HTERT RPE-1 (cell line): ENCODE data around the gene TRIM38.
"Not testable (repeated sequence)": the region's sequence is repeated elsewhere in the genome, so short reads cannot be mapped to it uniquely, and the experiment has no call there.

Source experiments
- in situ Hi-C: fragments of 300-500 bp; cut with MboI; formaldehyde crosslinking; loops from 4 replicates; pipeline ENCODE4 v1.14.3; 2020; ENCODE audit warnings: low sequenced_read_pairs

TRIM38 gene

GRCh38 chr6:25939593-25939992 is 23.0 kb upstream of the TRIM38 start:
- in situ Hi-C loops, result no loop called here

- in situ Hi-C loops, result no loop called here
These were observed 19.9 kb upstream of the TRIM38 start for GRCh38 chr6:25942561-25943147.

DNA sequence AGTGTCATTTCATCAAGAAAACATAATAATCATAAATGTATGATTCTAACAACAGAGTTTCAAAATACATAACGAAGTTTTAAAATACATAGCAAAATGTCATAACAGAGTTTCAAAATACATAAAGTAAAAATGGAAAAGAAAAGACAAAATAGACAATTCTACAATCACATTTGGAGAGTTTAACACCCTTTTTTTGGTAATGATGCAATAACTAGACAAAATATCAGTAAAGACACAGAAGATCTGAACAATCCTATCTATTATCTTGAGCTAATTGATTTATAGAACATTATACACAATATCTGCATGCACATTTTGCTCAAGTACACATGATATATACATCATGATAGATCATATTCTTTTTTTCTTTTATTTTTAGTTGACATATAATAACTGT is 18.7 kb upstream of the TRIM38 start:
- in situ Hi-C loops, result no loop called here

DNA sequence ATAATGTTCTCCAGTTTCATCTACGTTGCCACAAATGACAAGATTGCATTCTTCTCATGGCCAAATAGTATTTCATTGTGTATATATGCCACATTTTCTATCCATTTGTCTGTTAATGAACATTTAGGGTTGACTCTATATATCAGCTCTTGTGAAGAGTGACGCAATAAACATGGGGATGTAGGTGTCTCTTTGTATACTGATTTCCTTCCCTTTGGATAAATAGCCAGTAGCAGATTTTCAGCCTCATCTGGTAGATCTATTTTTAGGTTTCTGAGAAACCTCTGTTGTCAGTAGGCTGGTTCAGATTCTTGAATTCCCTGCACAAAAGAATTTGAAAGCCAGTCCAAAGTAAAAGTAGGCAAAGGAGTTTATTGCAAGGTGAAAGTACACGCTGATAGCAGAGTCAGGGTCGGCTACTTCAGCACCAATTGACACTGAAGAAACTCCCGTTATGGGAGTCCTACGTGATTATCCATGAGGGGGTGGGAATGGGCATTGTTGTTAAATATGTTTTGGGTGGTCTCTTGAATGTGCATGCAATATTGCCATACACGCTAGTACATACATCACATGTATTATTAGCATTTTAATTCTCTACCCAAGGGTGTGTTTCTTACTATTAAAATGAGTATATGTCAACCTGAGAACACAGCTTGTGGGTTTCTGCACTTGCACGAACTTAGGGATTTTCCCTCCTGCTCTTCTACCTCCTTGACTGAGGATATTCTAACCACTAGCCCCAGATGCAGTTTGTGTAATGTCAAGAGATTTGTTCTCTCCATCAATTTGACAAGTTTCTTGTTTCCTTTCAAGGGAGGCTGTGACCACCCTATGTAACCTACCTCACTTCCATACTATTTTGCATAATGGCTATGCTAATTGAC is 17.7 kb upstream of the TRIM38 start:
- in situ Hi-C loops, result no loop called here

DNA sequence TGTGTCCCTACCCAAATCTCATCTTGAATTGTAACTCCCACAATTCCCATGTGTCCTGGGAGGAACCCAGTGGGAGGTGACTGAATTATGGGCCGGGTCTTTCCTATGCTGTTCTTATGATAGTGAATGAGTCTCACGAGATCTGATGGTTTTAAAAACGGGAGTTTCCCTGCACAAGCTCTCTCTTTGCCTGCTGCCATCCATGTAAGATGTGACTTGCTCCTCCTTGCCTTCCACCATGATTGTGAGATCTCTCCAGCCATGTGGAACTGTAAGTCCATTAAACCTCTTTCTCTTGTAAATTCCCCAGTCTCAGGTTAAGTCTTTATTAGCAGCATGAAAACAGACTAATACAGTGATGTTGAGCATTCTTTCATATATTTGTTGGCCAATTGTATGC is 16.9 kb upstream of the TRIM38 start:
- in situ Hi-C loops, result not testable (repeated sequence)

DNA sequence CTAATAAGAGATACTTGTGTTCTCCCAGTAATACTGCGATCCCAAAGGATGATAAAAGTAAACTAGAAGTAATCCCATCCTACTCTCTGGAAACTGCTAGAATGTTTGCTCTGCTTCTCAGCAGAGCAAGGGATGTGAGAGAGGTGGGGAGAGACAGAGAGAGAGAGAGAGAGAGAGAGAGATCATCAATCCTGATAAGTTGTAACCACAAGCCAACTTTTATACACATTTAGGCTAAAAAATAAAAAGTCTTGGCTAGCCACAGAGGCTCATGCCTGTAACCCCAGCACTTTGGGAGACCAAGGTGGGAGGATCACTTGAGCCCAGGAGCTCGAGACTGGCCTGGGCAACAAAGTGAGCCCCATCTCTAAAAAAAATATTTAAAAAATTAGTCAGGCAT is 16.0 kb upstream of the TRIM38 start:
- in situ Hi-C loops, result no loop called here

- in situ Hi-C loops, result not testable (repeated sequence)
These were observed 15.1 kb upstream of the TRIM38 start for GRCh38 chr6:25947492-25947891.

- in situ Hi-C loops, result no loop called here
These were observed 12.9 kb upstream of the TRIM38 start for GRCh38 chr6:25949695-25950094.

GRCh38 chr6:25950297-25950696 is 12.3 kb upstream of the TRIM38 start:
- in situ Hi-C loops, result no loop called here

DNA sequence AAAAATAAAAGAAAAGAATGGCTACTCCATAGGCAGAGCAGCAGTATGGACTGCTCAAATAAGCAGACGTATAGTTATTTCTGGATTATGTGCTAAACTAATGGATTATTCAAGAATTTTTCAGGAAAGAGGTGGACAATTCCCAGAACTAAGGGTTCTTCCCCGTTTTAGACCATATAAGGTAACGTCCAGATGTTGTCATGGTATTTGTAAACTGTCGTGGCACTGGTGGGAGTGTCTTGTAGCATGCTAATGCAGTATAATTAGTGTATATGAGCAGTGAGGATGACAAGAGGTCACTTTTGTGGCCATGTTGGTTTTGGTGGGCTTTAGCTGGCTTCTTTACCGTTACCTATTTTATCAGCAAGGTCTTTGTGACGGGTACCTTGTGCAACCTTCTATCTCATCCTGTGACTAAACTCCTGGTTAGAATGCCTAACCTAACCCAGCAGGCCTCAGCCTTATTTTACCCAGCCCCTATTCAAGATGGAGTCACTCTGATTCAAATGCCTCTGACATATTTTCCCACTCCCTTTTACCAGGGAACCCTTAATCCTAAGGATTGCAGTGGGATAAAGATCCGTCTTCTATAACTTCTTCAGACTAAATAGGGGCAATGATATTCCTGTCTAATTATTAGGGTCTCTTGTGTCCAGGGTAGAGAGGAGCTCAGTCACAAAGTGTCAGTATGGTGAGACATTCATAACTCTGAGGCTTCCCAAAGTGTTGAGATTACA is 11.1 kb upstream of the TRIM38 start:
- in situ Hi-C loops, result no loop called here

DNA sequence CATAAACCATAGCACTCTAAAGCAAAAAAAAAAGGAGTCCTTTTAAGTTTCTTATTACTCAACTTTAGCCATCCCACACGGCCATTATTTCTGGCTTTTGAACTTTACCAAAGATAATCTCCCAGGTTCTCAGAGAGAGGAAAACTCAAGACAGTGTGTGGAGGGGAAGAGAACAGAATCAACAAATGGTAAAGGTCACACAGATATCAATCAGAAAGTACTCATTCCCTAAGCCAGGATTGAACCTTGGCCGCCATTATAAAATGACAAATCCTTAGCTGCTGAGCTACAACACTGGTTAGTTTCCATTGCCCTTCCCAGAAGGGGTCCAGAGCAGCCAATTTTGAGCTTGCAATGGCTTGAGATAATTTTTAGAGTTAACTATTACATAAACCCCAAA is 10.1 kb upstream of the TRIM38 start:
- in situ Hi-C loops, result no loop called here

DNA sequence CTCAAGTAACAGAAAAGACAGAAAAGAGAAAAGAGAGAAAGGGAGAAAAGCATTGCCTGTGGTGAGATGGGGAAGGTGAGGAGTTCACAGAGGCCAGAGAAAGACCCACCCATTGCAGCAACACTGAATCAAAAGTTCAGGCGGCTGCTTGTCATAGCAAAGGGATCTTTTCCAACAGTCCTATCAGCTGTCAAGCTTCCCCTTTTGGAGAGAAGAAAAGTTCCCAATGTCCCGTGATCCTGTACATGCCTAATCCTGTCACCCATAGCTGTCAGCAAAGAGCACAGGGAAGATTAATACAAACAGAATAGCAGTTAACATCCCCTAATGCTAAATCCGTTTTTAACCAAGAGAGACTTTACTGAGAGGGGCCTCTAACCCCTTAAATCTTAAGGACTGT is 8.9 kb upstream of the TRIM38 start:
- in situ Hi-C loops, result no loop called here

DNA sequence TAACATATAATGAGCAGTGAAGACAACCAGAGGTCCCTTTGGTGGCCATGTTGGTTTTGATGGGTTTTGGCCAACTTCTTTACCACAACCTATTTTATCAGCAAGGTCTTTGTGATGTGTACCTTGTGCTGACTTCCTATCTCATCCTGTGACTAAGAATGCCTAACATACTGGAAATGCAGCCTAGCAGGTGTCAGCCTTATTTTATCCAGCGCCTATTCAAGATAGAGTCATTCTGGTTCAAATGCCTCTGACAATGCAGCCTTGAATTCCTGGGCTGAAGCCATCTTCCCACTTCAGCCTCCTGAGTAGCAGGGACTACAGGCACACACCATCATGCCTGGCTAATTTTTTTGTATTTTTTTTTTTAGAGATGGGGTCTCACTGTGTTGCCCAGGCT is 7.8 kb upstream of the TRIM38 start:
- in situ Hi-C loops, result no loop called here

DNA sequence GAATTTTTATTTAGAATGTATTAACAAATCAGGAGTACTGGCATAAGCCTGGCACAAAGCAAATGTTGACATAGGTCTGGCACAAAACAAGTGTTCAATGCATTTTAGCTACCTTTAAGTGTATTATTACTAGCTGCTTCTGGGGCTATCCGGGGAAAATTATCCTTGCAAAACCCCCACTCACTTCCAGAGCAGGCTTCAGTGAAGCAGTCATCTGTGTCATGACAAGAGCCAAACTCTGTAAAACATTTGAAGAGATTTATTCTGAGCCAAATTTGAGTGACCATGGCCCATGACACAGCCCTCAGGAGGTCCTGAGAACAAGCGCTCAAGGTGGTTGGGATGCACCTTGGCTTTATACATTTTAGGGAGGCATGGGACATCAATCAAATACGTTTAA is 6.4 kb upstream of the TRIM38 start:
- in situ Hi-C loops, result no loop called here

DNA sequence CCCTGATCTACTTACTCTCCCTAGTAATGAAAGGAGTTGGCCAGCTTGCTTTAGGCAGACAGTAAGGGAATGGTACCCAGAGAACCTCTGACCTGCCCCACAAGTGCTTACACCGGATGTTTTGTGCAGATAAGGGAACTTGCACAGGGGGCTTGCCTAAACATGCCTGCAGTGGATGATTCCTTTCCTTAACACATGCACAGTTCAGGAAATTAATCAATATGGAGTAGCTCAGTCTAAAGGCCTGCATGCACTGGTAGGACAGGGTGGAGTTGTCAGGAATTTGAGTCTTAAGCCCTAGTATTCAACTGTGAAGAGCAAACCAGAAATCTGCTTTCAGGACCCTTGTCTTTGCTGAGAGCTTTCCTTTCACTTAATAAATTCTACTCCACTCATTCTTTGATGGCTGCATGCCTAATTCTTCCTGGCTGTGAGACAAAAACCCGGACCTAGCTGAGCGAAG is 3.9 kb upstream of the TRIM38 start:
- in situ Hi-C loops, result no loop called here

- in situ Hi-C loops, result no loop called here
These were observed 2.6 kb upstream of the TRIM38 start for GRCh38 chr6:25959890-25960536.

GRCh38 chr6:25960734-25961133 is 1.9 kb upstream of the TRIM38 start:
- in situ Hi-C loops, result no loop called here

DNA sequence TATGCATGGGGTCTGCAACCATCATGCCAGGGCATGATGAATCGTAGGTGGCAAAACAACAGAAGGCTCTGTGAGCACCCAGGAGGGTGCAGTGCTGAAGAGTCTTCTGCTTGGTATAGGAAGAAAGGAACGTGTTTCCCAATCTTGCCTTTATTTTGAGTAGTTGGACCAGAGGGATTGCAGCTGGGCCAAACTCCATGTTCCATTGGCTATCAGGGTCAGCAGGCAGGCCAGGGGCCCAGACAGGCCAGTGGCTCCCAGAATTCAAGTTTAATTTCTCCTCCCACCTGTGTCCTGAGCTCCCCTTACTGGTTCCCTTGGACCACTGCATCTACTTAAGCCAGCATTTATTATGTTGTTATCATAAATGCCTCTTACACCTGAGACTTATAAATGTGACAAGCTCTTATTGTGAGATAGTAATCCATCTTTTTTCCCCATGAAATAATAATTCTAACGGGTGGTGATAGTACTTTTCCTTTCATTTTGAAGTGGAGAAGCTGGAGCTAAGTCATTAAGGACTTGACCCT is 918 bp upstream of the TRIM38 start:
- in situ Hi-C loops, result no loop called here

DNA sequence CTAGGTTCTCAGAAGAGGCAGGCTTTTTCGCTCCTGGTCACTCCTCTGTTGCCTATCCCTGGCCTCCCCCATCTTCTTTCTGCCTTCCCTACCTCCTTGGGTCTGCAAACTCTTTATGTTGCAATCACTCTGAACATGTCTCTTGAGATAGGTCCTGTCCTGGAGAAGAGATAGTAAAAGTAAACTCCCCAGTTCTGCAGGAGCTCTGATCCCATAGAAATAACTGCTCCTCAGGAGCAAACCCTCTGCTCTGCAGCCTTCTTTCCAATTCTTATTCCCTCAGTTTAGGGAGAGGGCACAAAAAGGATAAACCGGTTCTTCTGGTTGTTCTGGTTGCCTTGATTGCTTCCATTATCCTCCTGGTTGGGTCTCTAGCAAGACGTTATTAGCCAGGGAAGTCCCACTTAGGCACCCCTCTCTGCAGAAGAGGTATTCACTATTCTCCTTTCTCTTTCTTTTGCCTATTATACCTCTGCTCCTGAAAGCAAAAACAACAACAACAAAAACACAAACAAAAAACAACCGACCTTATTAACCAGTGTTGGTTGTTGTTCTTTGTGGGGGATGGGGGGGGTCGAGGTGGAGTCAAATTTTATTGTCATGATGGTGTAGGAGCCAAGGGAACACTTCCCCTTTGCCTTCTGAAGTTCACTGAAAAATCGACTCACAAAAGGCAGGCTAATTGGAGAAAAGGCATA is 973 bp downstream of the TRIM38 start:
- in situ Hi-C loops, result no loop called here

GRCh38 chr6:25965058-25965457 is 2.5 kb downstream of the TRIM38 start:
- in situ Hi-C loops, result no loop called here
